ENCODE results near the gene XCL1.

The XCL1 gene

GRCh38 chr1:168607872-168608428 lies 31.5 kb downstream of the XCL1 start:
- DNase-seq: no peak

GRCh38 chr1:168608796-168609715 lies 32.7 kb downstream of the XCL1 start:
- no peak for DNase-seq

GRCh38 chr1:168609741-168610510 lies 33.5 kb downstream of the XCL1 start:
- no peak for DNase-seq

GRCh38 chr1:168613038-168613451 lies 36.6 kb downstream of the XCL1 start:
- no peak for DNase-seq

- no peak for DNase-seq
Observed at GRCh38 chr1:168613691-168614231, 37.4 kb downstream of the XCL1 start.

- no peak for DNase-seq
Observed at GRCh38 chr1:168614235-168614634, 37.8 kb downstream of the XCL1 start.

GRCh38 chr1:168615965-168616364 lies 39.6 kb downstream of the XCL1 start:
- DNase-seq: no peak

GRCh38 chr1:168617974-168618750 lies 41.8 kb downstream of the XCL1 start:
- DNase-seq: no peak

GRCh38 chr1:168618886-168619285 lies 42.5 kb downstream of the XCL1 start:
- no peak for DNase-seq

- no peak for DNase-seq
Observed at GRCh38 chr1:168621356-168621755, 45.0 kb downstream of the XCL1 start.

- no peak for DNase-seq
Observed at GRCh38 chr1:168623003-168623828, 46.8 kb downstream of the XCL1 start.

GRCh38 chr1:168623831-168624230 lies 47.4 kb downstream of the XCL1 start:
- DNase-seq: no peak

- DNase-seq: no peak
Observed at GRCh38 chr1:168626326-168626725, 49.9 kb downstream of the XCL1 start.

GRCh38 chr1:168627370-168627769 lies 51.0 kb downstream of the XCL1 start:
- DNase-seq: no peak

- no peak for DNase-seq
Observed at GRCh38 chr1:168628807-168629206, 52.4 kb downstream of the XCL1 start.

- no peak for DNase-seq
Observed at GRCh38 chr1:168629466-168629865, 53.1 kb downstream of the XCL1 start.
